ENCODE results near the gene MEIKIN.

MEIKIN gene, protein sequence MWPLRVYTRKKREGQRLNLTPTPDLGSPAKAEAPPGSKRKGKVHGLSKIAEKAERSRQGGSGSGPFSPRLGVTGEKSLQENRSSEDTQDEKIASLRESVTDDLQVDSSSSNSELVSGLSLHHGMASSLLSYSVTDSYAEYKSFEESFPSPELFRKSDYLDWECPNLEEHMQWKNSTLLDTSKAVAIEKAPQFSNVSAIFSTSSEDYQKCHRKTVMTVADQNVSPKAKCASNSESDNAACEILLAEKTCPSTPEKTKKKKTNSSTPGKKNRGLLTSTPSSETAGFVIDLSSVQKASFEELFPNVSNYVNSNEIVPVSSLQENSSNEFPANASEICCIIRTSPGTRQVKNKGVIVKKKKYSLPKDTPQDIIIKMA

DNA sequence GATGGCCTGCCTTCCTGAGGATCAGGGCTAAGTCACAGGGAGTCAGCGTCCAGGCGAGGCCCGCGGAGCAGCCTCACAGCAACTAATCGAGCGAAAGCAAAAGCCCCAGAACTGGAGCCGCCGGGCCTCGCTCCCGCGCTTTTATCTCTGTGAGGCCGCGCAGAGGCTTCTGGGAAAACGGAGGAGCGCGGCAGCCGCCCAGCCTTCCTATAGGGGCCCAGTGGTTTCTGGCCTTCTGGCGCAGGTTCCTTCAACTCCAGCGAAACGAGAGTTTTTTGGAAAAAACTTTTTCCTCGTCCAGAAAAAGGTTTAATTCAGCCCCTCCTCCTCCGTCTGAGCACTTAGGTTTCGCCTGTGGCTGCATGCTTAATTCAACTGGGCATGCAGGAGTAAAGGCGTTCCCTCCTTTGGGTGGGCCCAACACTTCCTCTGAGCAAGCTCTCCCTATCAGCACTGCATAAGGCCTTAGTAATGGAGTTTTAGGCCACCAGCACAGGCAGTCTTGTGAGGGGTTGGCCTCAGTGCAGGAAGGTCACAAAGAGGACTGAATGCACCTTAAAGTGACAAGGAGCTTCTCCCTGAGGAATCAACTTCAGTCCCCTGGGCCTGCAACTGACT is at the start of gene MEIKIN:
MEIKIN (minus strand) TSS at position 113 of the 618 bp plus-strand sequence. CDS start 158 bp downstream, outside the sequence.
- DNase-seq (ENCODE audit: low read depth): no peak

DNA sequence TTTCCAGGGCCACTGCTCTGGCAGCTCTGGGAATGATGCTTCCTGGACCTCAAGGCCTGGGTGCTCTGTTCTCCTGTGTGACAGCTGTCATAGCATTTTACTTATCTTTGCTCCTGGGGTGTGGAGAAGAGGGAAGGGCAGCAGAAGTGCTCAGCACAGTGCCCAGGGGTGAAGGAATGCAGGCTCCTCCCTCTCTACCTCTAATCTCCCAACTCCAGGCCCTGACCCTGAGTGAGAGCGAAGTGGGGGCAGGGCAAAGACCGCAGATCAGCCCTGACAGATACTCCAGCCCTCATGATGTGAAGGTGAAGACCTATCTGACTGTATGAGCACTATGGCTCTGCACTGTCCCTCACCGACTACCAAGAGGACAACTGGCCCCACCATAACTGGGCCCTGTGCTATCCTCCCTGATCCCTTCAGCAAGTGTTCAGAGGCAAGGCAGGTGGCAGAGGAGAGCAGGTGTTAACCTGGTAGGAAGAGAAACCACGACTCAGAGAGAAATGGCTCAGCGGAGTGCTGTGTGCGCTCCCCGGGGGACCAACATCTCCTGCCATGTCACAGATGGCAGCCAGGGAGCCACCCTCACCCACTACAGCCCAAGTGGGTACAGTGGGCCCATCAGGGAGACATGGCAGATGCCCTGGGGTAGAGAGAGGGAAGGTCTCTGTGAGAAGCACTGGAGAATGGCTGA is 49.2 kb upstream of the MEIKIN start:
- DNase-seq (ENCODE audit: low read depth): no peak

DNA sequence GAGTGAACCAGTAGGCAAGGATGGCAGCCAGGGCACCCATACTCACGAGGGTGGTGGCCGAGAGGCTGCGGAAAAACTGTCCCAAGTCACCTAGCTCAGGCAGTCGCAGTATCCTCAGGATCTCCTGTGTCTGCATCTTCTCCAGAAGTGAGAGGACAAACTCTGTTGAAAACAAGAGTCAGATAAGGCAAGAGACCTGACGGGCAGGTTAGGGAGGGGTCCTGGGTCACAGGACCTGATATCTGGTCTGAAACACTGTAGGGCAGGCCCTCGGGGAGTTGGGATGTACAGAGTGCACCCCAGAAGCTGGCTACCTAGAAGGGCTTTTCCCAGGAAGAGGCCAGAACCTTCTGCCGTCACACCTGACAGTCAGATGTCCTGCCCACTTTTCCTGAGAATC is 48.6 kb upstream of the MEIKIN start:
- no peak for DNase-seq (ENCODE audit: low read depth)

GRCh38 chr5:131993676-131994075 is 48.2 kb upstream of the MEIKIN start:
- no peak for DNase-seq (ENCODE audit: low read depth)

DNA sequence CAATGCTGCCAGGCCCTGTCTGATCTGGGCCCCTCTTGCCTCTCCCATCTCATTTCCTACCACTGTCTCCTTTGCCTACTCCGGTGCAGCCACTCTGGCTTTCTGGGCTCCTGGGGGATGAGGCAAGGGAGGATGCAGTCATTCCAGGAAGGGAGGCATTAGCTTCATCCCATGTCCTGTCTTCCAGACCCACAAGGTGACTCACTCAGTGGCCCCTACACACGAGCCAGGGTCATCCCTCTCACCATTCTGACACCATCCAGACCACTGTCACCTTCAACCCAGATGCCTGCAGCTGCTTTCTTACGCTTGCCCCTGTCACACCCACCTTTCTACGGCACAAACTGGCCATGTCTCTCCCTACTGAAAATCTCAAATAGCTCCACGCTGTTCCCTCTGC is 46.9 kb upstream of the MEIKIN start:
- DNase-seq (ENCODE audit: low read depth): no peak

DNA sequence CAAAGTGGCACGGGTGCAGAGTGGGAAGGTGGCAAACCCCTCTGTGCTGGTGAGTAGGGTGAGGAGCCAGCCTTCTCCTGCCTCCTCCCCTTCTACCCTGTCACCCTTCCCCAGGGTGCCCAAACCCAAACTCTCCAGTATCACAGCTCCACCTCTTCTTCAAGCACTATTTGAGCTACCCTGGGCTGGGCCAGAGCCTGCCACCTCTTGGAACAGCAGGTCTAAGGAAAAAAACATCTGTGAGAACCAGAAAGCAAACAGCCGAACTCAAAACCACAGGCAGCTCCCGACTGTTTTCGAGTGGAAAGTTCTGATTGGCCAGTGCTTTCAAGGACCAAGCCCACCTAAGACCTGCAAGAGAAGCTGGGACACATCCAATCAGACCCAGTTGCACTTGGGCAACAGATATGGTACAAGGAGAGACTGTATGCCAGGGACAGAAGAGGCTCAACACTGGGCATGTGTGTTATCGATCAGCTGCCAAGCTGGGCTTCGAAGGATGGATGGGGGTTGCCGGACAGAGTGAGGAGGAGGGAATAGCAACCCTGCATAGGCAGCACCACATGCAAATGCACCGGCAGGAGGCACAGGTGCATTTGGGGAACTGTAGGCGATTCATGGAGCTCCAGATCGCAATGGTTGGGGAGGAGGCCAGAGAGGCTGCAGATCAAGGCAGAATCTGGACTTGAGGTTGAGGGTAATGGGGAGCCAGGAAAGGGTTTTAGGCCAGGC is 46.3 kb upstream of the MEIKIN start:
- no peak for DNase-seq (ENCODE audit: low read depth)

DNA sequence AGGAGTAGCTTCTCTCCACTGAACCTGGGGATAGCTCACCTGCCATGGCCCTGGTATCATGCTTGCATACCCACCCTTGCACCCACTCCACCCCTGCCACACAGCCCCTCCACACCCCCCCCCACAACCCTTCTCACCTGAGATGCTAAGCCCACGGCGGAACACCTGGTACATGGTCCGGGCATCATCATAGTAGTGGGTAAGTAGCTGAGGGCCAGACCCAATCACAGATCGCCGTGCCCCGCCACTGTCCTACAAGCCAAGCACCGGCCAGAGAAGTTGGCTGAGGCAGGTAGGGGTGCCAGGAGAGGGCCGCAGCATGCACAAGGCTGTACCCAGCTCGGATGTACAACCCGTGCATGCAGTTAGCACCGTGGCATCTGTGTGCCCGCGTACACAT is 45.3 kb upstream of the MEIKIN start:
- DNase-seq (ENCODE audit: low read depth): no peak

DNA sequence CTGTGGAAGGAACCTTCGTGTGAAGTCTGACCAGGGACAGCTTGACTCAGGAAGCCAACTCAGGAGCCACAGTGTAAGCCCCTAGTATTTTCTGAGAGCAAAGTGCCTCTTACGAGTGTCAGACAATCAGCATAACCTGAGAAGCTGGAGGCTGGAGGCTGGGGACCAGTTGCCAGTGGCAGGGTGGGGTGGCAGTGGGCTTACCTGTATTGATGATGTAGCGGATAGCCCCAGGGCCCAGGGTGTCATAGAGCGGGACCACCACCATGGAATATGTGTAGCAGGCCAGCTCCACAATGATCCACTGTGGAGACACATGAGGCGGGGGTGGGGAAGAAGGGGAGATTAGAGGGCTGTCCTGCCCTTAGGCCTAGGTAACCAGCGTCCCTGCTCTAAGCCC is 43.1 kb upstream of the MEIKIN start:
- DNase-seq (ENCODE audit: low read depth): no peak

GRCh38 chr5:131987251-131987650 is 41.8 kb upstream of the MEIKIN start:
- DNase-seq (ENCODE audit: low read depth): no peak

DNA sequence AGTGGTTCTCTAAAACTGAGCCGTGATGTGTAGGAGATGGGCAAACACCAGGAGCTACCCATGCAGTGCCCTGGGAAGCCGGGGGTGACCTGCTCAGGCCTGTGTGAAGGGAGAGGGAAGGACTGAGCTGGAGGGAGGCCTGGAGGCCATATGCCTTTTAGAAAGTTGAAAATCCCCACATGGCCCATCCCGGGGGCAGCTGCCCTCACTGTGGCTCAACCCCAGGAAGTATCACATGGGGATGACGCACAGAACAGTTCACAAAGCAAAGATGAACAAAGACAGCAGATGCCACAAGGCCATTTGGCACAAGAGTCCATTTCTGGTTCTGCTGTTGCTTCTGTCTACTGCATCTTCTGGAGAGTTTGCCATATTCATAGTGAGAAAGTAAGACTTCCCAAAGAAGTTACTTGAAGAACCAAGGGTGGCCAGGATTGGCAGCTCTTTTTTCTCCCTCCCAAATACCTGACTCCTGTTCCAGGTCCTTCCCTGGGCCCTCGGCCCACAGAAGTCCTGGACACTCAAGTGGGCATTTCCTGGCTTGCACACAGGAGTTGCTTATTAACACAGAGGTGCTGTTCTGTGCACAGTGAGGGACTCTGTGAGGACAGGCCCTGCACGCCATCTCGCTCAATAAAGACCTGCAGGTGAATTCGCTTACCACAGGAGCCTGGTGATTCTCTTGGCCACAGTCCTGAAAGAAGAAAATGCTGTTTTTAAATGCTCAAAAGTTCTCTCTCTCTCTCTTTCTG is 40.9 kb upstream of the MEIKIN start:
- no peak for DNase-seq (ENCODE audit: low read depth)

DNA sequence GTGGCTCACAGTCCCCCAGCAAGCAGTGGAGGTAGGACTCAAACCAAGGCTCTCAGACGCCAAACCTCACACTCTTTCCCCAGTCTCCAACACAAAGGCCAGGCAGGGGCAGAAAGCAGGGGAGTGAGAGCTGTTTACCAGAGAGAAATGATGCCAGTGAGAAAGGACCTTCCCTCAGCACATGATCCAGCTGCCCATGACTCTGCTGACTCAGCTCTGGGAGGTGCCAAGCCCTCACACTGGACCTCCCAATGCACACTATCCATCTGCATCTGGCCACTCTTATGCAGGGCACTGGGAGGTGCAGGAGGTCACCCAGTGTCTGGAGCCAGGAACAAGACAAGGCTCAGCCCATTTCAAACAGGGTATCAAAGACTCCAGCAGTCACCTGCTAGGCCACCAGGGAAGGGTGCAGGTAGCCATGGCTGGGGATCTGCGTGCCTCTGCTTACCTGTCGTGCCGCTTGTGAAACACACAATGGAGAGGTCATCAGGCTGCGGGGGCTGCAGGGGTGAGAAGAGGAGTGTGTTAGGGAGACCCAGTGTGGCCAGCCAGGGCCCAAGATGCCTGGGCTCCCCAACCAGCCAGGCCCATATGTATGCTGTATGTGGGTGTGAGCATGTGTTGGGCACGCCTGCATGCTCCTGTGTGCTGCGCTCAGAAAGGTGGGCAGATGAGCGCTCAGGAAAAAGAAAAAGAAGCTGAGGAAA is 39.6 kb upstream of the MEIKIN start:
- no peak for DNase-seq (ENCODE audit: low read depth)

- no peak for DNase-seq (ENCODE audit: low read depth)
These were observed 37.8 kb upstream of the MEIKIN start for GRCh38 chr5:131983244-131983771.

GRCh38 chr5:131981516-131981915 is 36.1 kb upstream of the MEIKIN start:
- no peak for DNase-seq (ENCODE audit: low read depth)

DNA sequence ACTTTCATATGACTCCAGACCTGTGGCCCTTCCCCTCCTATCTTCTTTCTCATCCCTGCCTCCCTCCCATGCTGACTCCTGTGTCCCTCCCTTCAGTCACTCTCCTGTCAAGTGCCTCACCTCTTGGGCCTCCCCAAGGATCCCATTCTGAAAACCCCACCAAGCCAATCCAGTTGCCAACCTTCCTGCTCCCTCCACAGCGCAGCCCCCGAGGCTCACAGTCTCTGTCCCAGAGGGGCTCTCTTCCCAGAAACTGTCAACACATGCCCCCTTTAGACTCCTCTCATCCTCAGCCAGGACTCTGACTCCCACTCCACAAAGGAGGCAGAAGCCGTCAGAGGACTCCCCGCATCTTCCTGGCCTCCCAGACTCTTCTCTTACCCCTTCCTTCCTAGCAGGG is 35.2 kb upstream of the MEIKIN start:
- DNase-seq (ENCODE audit: low read depth): no peak

GRCh38 chr5:131979816-131980215 is 34.4 kb upstream of the MEIKIN start:
- DNase-seq (ENCODE audit: low read depth): no peak

DNA sequence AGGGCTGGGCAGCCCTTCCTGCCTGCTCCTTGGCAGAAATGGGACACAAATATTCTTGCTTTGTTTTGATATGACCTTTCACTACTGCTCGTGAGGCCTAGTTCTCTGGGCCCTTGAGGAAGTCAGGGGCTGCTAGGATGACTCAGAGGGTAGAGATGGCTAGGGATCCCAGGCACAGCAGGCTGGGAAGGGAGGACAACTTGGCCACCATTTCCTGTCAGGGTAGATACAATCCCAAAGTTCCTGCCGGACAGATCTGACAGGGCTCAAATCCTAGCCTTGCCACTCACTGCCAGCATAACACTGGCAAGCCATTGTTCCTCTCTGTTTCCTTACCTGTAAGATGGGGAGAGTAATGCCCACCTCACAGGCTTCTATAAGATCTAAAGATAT is 31.7 kb upstream of the MEIKIN start:
- DNase-seq (ENCODE audit: low read depth): no peak

GRCh38 chr5:131976414-131977211 is 31.1 kb upstream of the MEIKIN start:
- DNase-seq (ENCODE audit: low read depth): no peak

- DNase-seq (ENCODE audit: low read depth): peak; percentile 8
These were observed 29.7 kb upstream of the MEIKIN start for GRCh38 chr5:131974956-131975726.

DNA sequence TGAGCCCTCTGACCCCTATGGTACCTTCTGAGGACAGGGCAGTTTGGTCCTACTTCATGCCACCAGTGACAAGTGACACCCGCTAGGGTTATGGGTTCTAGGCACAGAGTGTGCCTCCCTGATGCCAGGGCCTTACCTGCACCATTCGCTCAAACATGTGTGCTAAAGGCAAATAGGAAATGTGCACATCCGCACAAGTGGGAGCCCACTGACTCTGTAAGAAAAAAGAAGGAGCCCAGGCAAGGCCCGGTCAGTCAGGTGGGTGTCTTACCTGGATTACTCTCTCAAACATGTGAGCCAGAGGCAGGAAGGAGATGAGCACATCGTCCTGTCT is 29.1 kb upstream of the MEIKIN start:
- peak; percentile 5 for DNase-seq (ENCODE audit: low read depth)
